Middle frontal gyrus (tissue), 1 donor: ENCODE data around the gene TELO2.

Source experiments
- DNase-seq: peaks from one replicate; pipeline ENCODE4 v3.0.0-alpha.2; 2015; ENCODE audit warnings: low spot score; ENCODE audit errors: extremely low spot score

Gene TELO2

GRCh38 chr16:1553946-1554825 lies 61.0 kb downstream of the TELO2 start:
- no peak for DNase-seq

GRCh38 chr16:1554826-1555445 lies 61.8 kb downstream of the TELO2 start:
- no peak for DNase-seq

DNA sequence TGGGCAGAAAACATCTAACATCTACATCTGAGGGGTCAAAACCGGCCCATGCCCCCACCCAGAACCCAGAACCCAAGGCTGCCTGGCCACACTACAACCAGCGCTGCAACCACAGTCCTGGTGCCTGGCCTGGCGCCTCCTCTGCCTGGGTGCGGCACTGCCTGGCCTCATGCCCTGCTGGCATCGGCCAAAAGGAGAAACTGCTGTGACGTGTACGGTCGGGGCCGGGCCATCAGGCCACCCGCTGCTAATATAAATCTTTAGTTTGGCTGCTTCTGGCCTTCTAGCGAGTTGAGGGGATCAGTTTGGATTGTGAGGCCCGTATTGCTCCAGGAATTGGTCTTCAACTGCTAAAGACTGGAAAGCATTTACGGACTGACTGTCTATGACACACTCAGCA lies 63.1 kb downstream of the TELO2 start:
- no peak for DNase-seq

GRCh38 chr16:1557074-1557473 lies 63.9 kb downstream of the TELO2 start:
- DNase-seq, result no peak

DNA sequence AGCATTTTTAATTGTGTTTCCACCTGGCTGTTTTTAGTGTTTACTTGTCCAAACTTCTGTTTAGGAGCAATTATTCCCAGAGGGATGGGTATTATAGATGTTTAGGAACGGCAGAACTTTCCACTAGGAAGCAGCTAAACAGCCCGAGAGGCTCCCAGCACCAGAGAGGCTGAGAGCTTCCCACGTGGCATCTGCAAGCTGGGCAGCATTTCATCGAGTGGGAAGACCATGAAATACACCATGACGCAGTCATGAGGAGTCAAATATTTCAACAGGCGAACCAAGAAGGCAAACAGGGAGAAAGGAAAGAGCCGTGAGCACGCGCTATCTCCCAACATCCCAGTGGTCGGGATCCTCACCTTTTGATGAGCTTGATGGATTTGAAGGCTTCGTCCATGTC lies 64.4 kb downstream of the TELO2 start:
- peak; percentile 11 for DNase-seq

- no peak for DNase-seq
Observed at GRCh38 chr16:1559446-1559975, 66.4 kb downstream of the TELO2 start.
